Measurements from ENCODE around the gene BMP6. TPM values are rescaled to one million over a fixed set of nuclear protein-coding genes. Genes with fewer than 3 reads are reported as not detected.

The BMP6 gene
- total and polyA plus RNA-seq, 4 experiments from 2014 or later: 0.06 TPM; not detected in 3

GRCh38 chr6:7899889-7900213 is 174.0 kb downstream of the BMP6 start:
- POLR2A ChIA-PET (ENCODE audit: partially characterized antibody): no interaction called here
- no peaks in the 10 kb centered on the region for H3K27me3 Mint-ChIP-seq
- no peak overlapping the region for H3K4me3 ChIP-seq (ENCODE audit: low read length in 2 of 2)
- H3K4me1 ChIP-seq (ENCODE audit: insufficient read depth, low read length): no peaks in the 10 kb centered on the region
- no peak overlapping the region for H3K4me3 Mint-ChIP-seq
- intact Hi-C loops (cut with micrococcal nuclease): loop anchor here (10.0 kb wide), 1 partner anchor 205 kb away; the partner anchor contains the start of gene EEF1E1
- peaks cover 15% of the 10 kb centered on the region for H3K36me3 ChIP-seq (ENCODE audit: insufficient read depth, low read length)
- no peak overlapping the region for H3K27ac Mint-ChIP-seq
- no peaks in the 10 kb centered on the region for H3K9me3 Mint-ChIP-seq
- H3K27me3 ChIP-seq (ENCODE audit: insufficient read depth, low read length): no peaks in the 10 kb centered on the region
- no peak for DNase-seq
- CTCF ChIA-PET (ENCODE audit: partially characterized antibody): interaction anchor here (0.8 to 3.2 kb wide), 2 partner anchors 8 to 320 kb away, joined by 6 to 17 read pairs; no protein-coding TSS in a partner anchor
- H3K4me1 Mint-ChIP-seq: peaks cover 0 to 1% (median 0%) of the 10 kb centered on the region in 4 donors
- H3K27ac ChIP-seq (ENCODE audit: low read depth, low read length): no peak overlapping the region
- H3K9me3 ChIP-seq (ENCODE audit: control insufficient read depth in 1 of 2, low read length in 2 of 2): no peaks in the 10 kb centered on the region
- peaks cover 36 to 83% of the 10 kb centered on the region in 2 donors for H3K36me3 Mint-ChIP-seq

GRCh38 chr6:7900621-7901020 is 174.7 kb downstream of the BMP6 start:
- H3K27me3 Mint-ChIP-seq: no peaks in the 10 kb centered on the region
- H3K36me3 ChIP-seq (ENCODE audit: insufficient read depth, low read length): peaks cover 8% of the 10 kb centered on the region
- peaks cover 0 to 1% (median 0%) of the 10 kb centered on the region in 4 donors for H3K4me1 Mint-ChIP-seq
- H3K27me3 ChIP-seq (ENCODE audit: insufficient read depth, low read length): no peaks in the 10 kb centered on the region
- H3K9me3 ChIP-seq (ENCODE audit: control insufficient read depth in 1 of 2, low read length in 2 of 2): no peaks in the 10 kb centered on the region
- H3K36me3 Mint-ChIP-seq: peaks cover 39 to 81% of the 10 kb centered on the region in 2 donors
- ChIA-PET CTCF (ENCODE audit: partially characterized antibody) (interaction anchor here (3.2 kb wide), 1 partner anchor 319 kb away, joined by 17 read pairs; no protein-coding TSS in a partner anchor), POLR2A (ENCODE audit: partially characterized antibody) (no interaction called here)
- H3K9me3 Mint-ChIP-seq: no peaks in the 10 kb centered on the region
- H3K4me3 ChIP-seq (ENCODE audit: low read length in 2 of 2): no peak overlapping the region
- no peak overlapping the region for H3K4me3 Mint-ChIP-seq
- intact Hi-C loops (cut with micrococcal nuclease): loop anchor here (10.0 kb wide), 1 partner anchor 204 kb away; the partner anchor contains the start of gene EEF1E1
- no peak overlapping the region for H3K27ac Mint-ChIP-seq
- no peaks in the 10 kb centered on the region for H3K4me1 ChIP-seq (ENCODE audit: insufficient read depth, low read length)
- H3K27ac ChIP-seq (ENCODE audit: low read depth, low read length): no peak overlapping the region
- DNase-seq: no peak

GRCh38 chr6:7901056-7901455 is 175.2 kb downstream of the BMP6 start:
- no peaks in the 10 kb centered on the region for H3K27me3 ChIP-seq (ENCODE audit: insufficient read depth, low read length)
- H3K36me3 ChIP-seq (ENCODE audit: insufficient read depth, low read length): peaks cover 8% of the 10 kb centered on the region
- Mint-ChIP-seq H3K27ac (no peak overlapping the region), H3K4me3 (no peak overlapping the region), H3K36me3 (peaks cover 39 to 77% of the 10 kb centered on the region in 2 donors), H3K9me3 (no peaks in the 10 kb centered on the region), H3K27me3 (no peaks in the 10 kb centered on the region), H3K4me1 (peaks cover 0 to 1% (median 0%) of the 10 kb centered on the region in 4 donors)
- no peak overlapping the region for H3K4me3 ChIP-seq (ENCODE audit: low read length in 2 of 2)
- DNase-seq: no peak
- no peak overlapping the region for H3K27ac ChIP-seq (ENCODE audit: low read depth, low read length)
- no peaks in the 10 kb centered on the region for H3K9me3 ChIP-seq (ENCODE audit: control insufficient read depth in 1 of 2, low read length in 2 of 2)
- ChIA-PET CTCF (ENCODE audit: partially characterized antibody) (no interaction called here), POLR2A (ENCODE audit: partially characterized antibody) (no interaction called here)
- intact Hi-C loops (cut with micrococcal nuclease): loop anchor here (10.0 kb wide), 1 partner anchor 204 kb away; the partner anchor contains the start of gene EEF1E1
- H3K4me1 ChIP-seq (ENCODE audit: insufficient read depth, low read length): no peaks in the 10 kb centered on the region

GRCh38 chr6:7901780-7902179 is 175.9 kb downstream of the BMP6 start:
- ChIA-PET POLR2A (ENCODE audit: partially characterized antibody) (no interaction called here), CTCF (ENCODE audit: partially characterized antibody) (no interaction called here)
- intact Hi-C loops (cut with micrococcal nuclease): loop anchor here (10.0 kb wide), 1 partner anchor 203 kb away; the partner anchor contains the start of gene EEF1E1
- no peaks in the 10 kb centered on the region for H3K4me1 ChIP-seq (ENCODE audit: insufficient read depth, low read length)
- Mint-ChIP-seq H3K4me3 (no peak overlapping the region), H3K9me3 (no peaks in the 10 kb centered on the region), H3K4me1 (peaks cover 0 to 3% (median 0%) of the 10 kb centered on the region in 4 donors), H3K27ac (no peak overlapping the region), H3K27me3 (no peaks in the 10 kb centered on the region), H3K36me3 (peaks cover 39 to 70% of the 10 kb centered on the region in 2 donors)
- no peak overlapping the region for H3K27ac ChIP-seq (ENCODE audit: low read depth, low read length)
- DNase-seq: no peak
- no peaks in the 10 kb centered on the region for H3K9me3 ChIP-seq (ENCODE audit: control insufficient read depth in 1 of 2, low read length in 2 of 2)
- H3K4me3 ChIP-seq (ENCODE audit: low read length in 2 of 2): no peak overlapping the region
- H3K27me3 ChIP-seq (ENCODE audit: insufficient read depth, low read length): no peaks in the 10 kb centered on the region
- peaks cover 8% of the 10 kb centered on the region for H3K36me3 ChIP-seq (ENCODE audit: insufficient read depth, low read length)

- Mint-ChIP-seq H3K9me3 (no peaks in the 10 kb centered on the region), H3K4me1 (peaks cover 0 to 3% (median 0%) of the 10 kb centered on the region in 4 donors), H3K27ac (no peak overlapping the region), H3K36me3 (peaks cover 39 to 68% of the 10 kb centered on the region in 2 donors), H3K4me3 (no peak overlapping the region), H3K27me3 (no peaks in the 10 kb centered on the region)
- Histone ChIP-seq H3K4me1 (ENCODE audit: insufficient read depth, low read length) (no peaks in the 10 kb centered on the region), H3K4me3 (ENCODE audit: low read length in 2 of 2) (no peak overlapping the region), H3K27ac (ENCODE audit: low read depth, low read length) (no peak overlapping the region), H3K9me3 (ENCODE audit: control insufficient read depth in 1 of 2, low read length in 2 of 2) (no peaks in the 10 kb centered on the region), H3K36me3 (ENCODE audit: insufficient read depth, low read length) (peaks cover 8% of the 10 kb centered on the region), H3K27me3 (ENCODE audit: insufficient read depth, low read length) (no peaks in the 10 kb centered on the region)
- ChIA-PET POLR2A (ENCODE audit: partially characterized antibody) (interaction anchor here (1.3 kb wide), 1 partner anchor 9 kb away, joined by 4 read pairs; no protein-coding TSS in a partner anchor), CTCF (ENCODE audit: partially characterized antibody) (no interaction called here)
- intact Hi-C loops (cut with micrococcal nuclease): loop anchor here (10.0 kb wide), 1 partner anchor 203 kb away; the partner anchor contains the start of gene EEF1E1
- no peak for DNase-seq
Observed at GRCh38 chr6:7902221-7902620, 176.3 kb downstream of the BMP6 start.

GRCh38 chr6:7902867-7903266 is 177.0 kb downstream of the BMP6 start:
- peaks cover 8% of the 10 kb centered on the region for H3K36me3 ChIP-seq (ENCODE audit: insufficient read depth, low read length)
- Mint-ChIP-seq H3K27ac (no peak overlapping the region), H3K36me3 (peaks cover 34 to 62% of the 10 kb centered on the region in 2 donors), H3K27me3 (no peaks in the 10 kb centered on the region), H3K4me1 (peaks cover 0 to 6% (median 2%) of the 10 kb centered on the region in 4 donors), H3K4me3 (no peak overlapping the region), H3K9me3 (no peaks in the 10 kb centered on the region)
- no peaks in the 10 kb centered on the region for H3K9me3 ChIP-seq (ENCODE audit: control insufficient read depth in 1 of 2, low read length in 2 of 2)
- H3K4me3 ChIP-seq (ENCODE audit: low read length in 2 of 2): no peak overlapping the region
- H3K4me1 ChIP-seq (ENCODE audit: insufficient read depth, low read length): peaks cover 4% of the 10 kb centered on the region
- intact Hi-C loops (cut with micrococcal nuclease): loop anchor here (10.0 kb wide), 1 partner anchor 202 kb away; the partner anchor contains the start of gene EEF1E1
- no peak for DNase-seq
- no peaks in the 10 kb centered on the region for H3K27me3 ChIP-seq (ENCODE audit: insufficient read depth, low read length)
- POLR2A ChIA-PET (ENCODE audit: partially characterized antibody): interaction anchor here (1.3 kb wide), 1 partner anchor 9 kb away, joined by 4 read pairs; no protein-coding TSS in a partner anchor
- CTCF ChIA-PET (ENCODE audit: partially characterized antibody): no interaction called here
- no peak overlapping the region for H3K27ac ChIP-seq (ENCODE audit: low read depth, low read length)

GRCh38 chr6:7903673-7904072 is 177.8 kb downstream of the BMP6 start:
- Histone ChIP-seq H3K27ac (ENCODE audit: low read depth, low read length) (no peak overlapping the region), H3K4me3 (ENCODE audit: low read length in 2 of 2) (no peak overlapping the region), H3K4me1 (ENCODE audit: insufficient read depth, low read length) (peaks cover 4% of the 10 kb centered on the region), H3K9me3 (ENCODE audit: control insufficient read depth in 1 of 2, low read length in 2 of 2) (no peaks in the 10 kb centered on the region), H3K27me3 (ENCODE audit: insufficient read depth, low read length) (no peaks in the 10 kb centered on the region), H3K36me3 (ENCODE audit: insufficient read depth, low read length) (peaks cover 8% of the 10 kb centered on the region)
- Mint-ChIP-seq H3K36me3 (peaks cover 26 to 59% of the 10 kb centered on the region in 2 donors), H3K4me3 (no peak overlapping the region), H3K27me3 (no peaks in the 10 kb centered on the region), H3K9me3 (no peaks in the 10 kb centered on the region), H3K27ac (no peak overlapping the region), H3K4me1 (peaks cover 0 to 6% (median 3%) of the 10 kb centered on the region in 4 donors)
- intact Hi-C loops (cut with micrococcal nuclease): loop anchor here (10.0 kb wide), 1 partner anchor 201 kb away; the partner anchor contains the start of gene EEF1E1
- no peak for DNase-seq
- POLR2A ChIA-PET (ENCODE audit: partially characterized antibody): no interaction called here
- CTCF ChIA-PET (ENCODE audit: partially characterized antibody): no interaction called here
